ENCODE results near the gene HUS1B. TPM values are rescaled to one million over a fixed set of nuclear protein-coding genes. Genes with fewer than 3 reads are reported as not detected.
A peak's percentile ranks its signal among the peaks of the same experiment; 100 is the strongest.

The HUS1B gene
- total and polyA plus RNA-seq, 9 of the 15 experiments (the other 6 are each of a cell fraction or from before 2014, with no cell fraction given): 0.16 to 1.4 (median 0.38) TPM; not detected in 1

- TF ChIP-seq CTCF (IDR thresholded peaks at IDR 0.05 in 2 of 3, conservative IDR thresholded peaks at IDR 0.05 in 1 of 3; ENCODE audit: insufficient read depth in 2 of 3, low read depth in 1 of 3, low read length in 3 of 3) (peak; percentile 25 to 43 (median 41); a peak in 4 of 6 replicates), DACH1 (IDR thresholded peaks at IDR 0.05; ENCODE audit: partially characterized antibody) (no peak), RAD21 (CRISPR knock-in tag; conservative IDR thresholded peaks at IDR 0.05 in 1 of 2, IDR thresholded peaks at IDR 0.05 in 1 of 2) (0 out of 4 replicates have a peak, but pooled peaks of 1 of the 2 experiments have one; percentile 15), PTRF (tag; IDR thresholded peaks at IDR 0.05) (no peak), ZNF695 (CRISPR knock-in tag; IDR thresholded peaks at IDR 0.05) (no peak), ETV6 (IDR thresholded peaks at IDR 0.05; ENCODE audit: borderline replicate concordance in 1 of 2, low read depth in 2 of 2, low read length in 1 of 2) (no peak), ETV6 (CRISPR knock-in tag; IDR thresholded peaks at IDR 0.05; ENCODE audit: borderline replicate concordance) (no peak), THAP12 (CRISPR knock-in tag; IDR thresholded peaks at IDR 0.05) (no peak), NFIX (CRISPR knock-in tag; IDR thresholded peaks at IDR 0.05; ENCODE audit: low read depth) (no peak), ATF2 (CRISPR knock-in tag; IDR thresholded peaks at IDR 0.05) (no peak), ARID2 (IDR thresholded peaks at IDR 0.05) (no peak), E2F1 (CRISPR knock-in tag; IDR thresholded peaks at IDR 0.05) (no peak)
- no peaks in the 10 kb centered on the region for H3K36me3 ChIP-seq (ENCODE audit: control insufficient read depth, insufficient read depth, low read length)
- in situ Hi-C loops (cut with MboI): no loop called here
- CTCF ChIA-PET (ENCODE audit: low intra/inter-chr PET ratio): no interaction called here
- POLR2A ChIA-PET: interaction anchor here (0.6 to 0.8 kb wide), 2 partner anchors 56 to 476 kb away, joined by 3 read pairs; no protein-coding TSS in a partner anchor
- peak; percentile 59 for ATAC-seq
- intact Hi-C loops (cut with micrococcal nuclease): loop anchor here (5.0 kb wide), 1 partner anchor 110 kb away; no protein-coding TSS in a partner anchor
- H3K9me3 ChIP-seq (replicated peaks; ENCODE audit: control insufficient read depth, insufficient read depth, low read depth, low read length): no peaks in the 10 kb centered on the region
- H3K27me3 ChIP-seq (ENCODE audit: control insufficient read depth in 2 of 2, insufficient read depth in 2 of 2, low read length in 2 of 2): peaks cover 42 to 47% of the 10 kb centered on the region in 2 experiments
- 3% methylated on average over 11 of the region's 11 CpGs for WGBS (ENCODE audit: insufficient coverage, low coverage, missing lambda C conversion rate)
- H3K79me2 ChIP-seq (ENCODE audit: control insufficient read depth, insufficient read depth, low read length): no peaks in the 10 kb centered on the region
- no peak for DNase-seq (ENCODE audit: extremely low read depth in 1 of 4, low spot score in 3 of 4)
- H2AFZ ChIP-seq (ENCODE audit: low read depth, low read length): no peak overlapping the region
- H4K20me1 ChIP-seq (replicated peaks; ENCODE audit: control insufficient read depth, insufficient read depth, low read length): no peaks in the 10 kb centered on the region
- H3K9me1 ChIP-seq (ENCODE audit: control insufficient read depth, insufficient read depth, low read length): no peaks in the 10 kb centered on the region
- no peak overlapping the region for H3K9ac ChIP-seq (ENCODE audit: insufficient read depth in 1 of 2, low read depth in 2 of 2, low read length in 2 of 2)
- H3K4me3 ChIP-seq: no peak overlapping the region
- H3K4me1 ChIP-seq (replicated peaks in 1 of 2; ENCODE audit: control insufficient read depth in 2 of 2, insufficient read depth in 2 of 2, low read length in 2 of 2): no peaks in the 10 kb centered on the region; a peak in 2 of 5 replicates
- BruUV-seq (replicated peaks): no TSS peak
- no peak overlapping the region for H3K27ac ChIP-seq (ENCODE audit: extremely low read depth, low read depth, low read length)
- no peak for FAIRE-seq
- H3K4me2 ChIP-seq (ENCODE audit: insufficient read depth, low read length): no peak overlapping the region
Observed at GRCh38 chr6:701700-702479, 45.0 kb upstream of the HUS1B start.
